ENCODE data around the gene UAP1L1. TPM values are rescaled to one million over a fixed set of nuclear protein-coding genes. Genes with fewer than 3 reads are reported as not detected.

Gene UAP1L1
- total and polyA plus RNA-seq, 2 of the 4 experiments (the other 2 are of a cell fraction), result 2.3 to 9.8 TPM

GRCh38 chr9:137080260-137081122 is 3.2 kb downstream of the UAP1L1 start:
- H3K4ac ChIP-seq (ENCODE audit: low read depth, low read length), result no peak overlapping the region
- in situ Hi-C loops (cut with MboI; ENCODE audit: low sequenced_read_pairs), result no loop called here
- peaks cover 10 to 47% of the 10 kb centered on the region in 2 experiments for H3K79me1 ChIP-seq (ENCODE audit: low read depth in 1 of 2, low read length in 2 of 2)
- ChIA-PET CTCF (no interaction called here), POLR2A (ENCODE audit: unreplicated experiment) (no interaction called here)
- no peak overlapping the region for H3K14ac ChIP-seq (replicated peaks; ENCODE audit: low read depth, low read length)
- BruUV-seq (replicated peaks), result no TSS peak
- H4K91ac ChIP-seq (ENCODE audit: insufficient read depth, low read depth, low read length), result no peak overlapping the region
- no peak overlapping the region for H2BK120ac ChIP-seq (ENCODE audit: low read depth, low read length)
- no peak overlapping the region for H3K9ac ChIP-seq (ENCODE audit: low read depth, low read length)
- H3K9me1 ChIP-seq (ENCODE audit: insufficient read depth, low read length), result peaks cover 6% of the 10 kb centered on the region
- H4K8ac ChIP-seq (ENCODE audit: low read depth in 2 of 2, low read length in 2 of 2), result no peak overlapping the region
- ATAC-seq (ENCODE audit: low read depth), result no peak
- TF ChIP-seq, protein P1, sequence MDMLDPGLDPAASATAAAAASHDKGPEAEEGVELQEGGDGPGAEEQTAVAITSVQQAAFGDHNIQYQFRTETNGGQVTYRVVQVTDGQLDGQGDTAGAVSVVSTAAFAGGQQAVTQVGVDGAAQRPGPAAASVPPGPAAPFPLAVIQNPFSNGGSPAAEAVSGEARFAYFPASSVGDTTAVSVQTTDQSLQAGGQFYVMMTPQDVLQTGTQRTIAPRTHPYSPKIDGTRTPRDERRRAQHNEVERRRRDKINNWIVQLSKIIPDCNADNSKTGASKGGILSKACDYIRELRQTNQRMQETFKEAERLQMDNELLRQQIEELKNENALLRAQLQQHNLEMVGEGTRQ (IDR thresholded peaks at IDR 0.05; ENCODE audit: low read depth, low read length), result no peak
- TF ChIP-seq, protein P2, sequence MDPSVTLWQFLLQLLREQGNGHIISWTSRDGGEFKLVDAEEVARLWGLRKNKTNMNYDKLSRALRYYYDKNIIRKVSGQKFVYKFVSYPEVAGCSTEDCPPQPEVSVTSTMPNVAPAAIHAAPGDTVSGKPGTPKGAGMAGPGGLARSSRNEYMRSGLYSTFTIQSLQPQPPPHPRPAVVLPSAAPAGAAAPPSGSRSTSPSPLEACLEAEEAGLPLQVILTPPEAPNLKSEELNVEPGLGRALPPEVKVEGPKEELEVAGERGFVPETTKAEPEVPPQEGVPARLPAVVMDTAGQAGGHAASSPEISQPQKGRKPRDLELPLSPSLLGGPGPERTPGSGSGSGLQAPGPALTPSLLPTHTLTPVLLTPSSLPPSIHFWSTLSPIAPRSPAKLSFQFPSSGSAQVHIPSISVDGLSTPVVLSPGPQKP (IDR thresholded peaks at IDR 0.05; ENCODE audit: borderline replicate concordance, low read depth, low read length), result no peak
- no peak for TF ChIP-seq MAZ (IDR thresholded peaks at IDR 0.05; ENCODE audit: borderline replicate concordance, low read depth, low read length)
- no peak for TF ChIP-seq MXI1 (IDR thresholded peaks at IDR 0.05; ENCODE audit: borderline replicate concordance, low read depth, low read length)
- no peak for TF ChIP-seq RFX5 (IDR thresholded peaks at IDR 0.05; ENCODE audit: low read depth, low read length)
- TF ChIP-seq CEBPB (IDR thresholded peaks at IDR 0.05; ENCODE audit: low read depth, low read length), result no peak
- TF ChIP-seq, protein P3, sequence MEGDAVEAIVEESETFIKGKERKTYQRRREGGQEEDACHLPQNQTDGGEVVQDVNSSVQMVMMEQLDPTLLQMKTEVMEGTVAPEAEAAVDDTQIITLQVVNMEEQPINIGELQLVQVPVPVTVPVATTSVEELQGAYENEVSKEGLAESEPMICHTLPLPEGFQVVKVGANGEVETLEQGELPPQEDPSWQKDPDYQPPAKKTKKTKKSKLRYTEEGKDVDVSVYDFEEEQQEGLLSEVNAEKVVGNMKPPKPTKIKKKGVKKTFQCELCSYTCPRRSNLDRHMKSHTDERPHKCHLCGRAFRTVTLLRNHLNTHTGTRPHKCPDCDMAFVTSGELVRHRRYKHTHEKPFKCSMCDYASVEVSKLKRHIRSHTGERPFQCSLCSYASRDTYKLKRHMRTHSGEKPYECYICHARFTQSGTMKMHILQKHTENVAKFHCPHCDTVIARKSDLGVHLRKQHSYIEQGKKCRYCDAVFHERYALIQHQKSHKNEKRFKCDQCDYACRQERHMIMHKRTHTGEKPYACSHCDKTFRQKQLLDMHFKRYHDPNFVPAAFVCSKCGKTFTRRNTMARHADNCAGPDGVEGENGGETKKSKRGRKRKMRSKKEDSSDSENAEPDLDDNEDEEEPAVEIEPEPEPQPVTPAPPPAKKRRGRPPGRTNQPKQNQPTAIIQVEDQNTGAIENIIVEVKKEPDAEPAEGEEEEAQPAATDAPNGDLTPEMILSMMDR (conservative IDR thresholded peaks at IDR 0.05; ENCODE audit: low read depth, low read length), result no peak
- TF ChIP-seq BHLHE40 (IDR thresholded peaks at IDR 0.05; ENCODE audit: low read depth, low read length), result no peak
- TF ChIP-seq MAFK (IDR thresholded peaks at IDR 0.05; ENCODE audit: low read depth, low read length), result no peak
- TF ChIP-seq CHD1 (IDR thresholded peaks at IDR 0.05; ENCODE audit: low read depth, low read length), result no peak
- no peak for TF ChIP-seq RAD21 (IDR thresholded peaks at IDR 0.05; ENCODE audit: low read length)
- DNase-seq, result no peak
- H3K27me3 ChIP-seq (ENCODE audit: control insufficient read depth, insufficient read depth, low read length), result no peaks in the 10 kb centered on the region
- no peak overlapping the region for H2BK20ac ChIP-seq (ENCODE audit: low read depth, low read length)
- H3K56ac ChIP-seq (ENCODE audit: extremely low read depth, insufficient read depth, low read length), result no peak overlapping the region
- WGBS, 2 experiments (ENCODE audit: extremely low coverage in 2 of 2, insufficient read length in 1 of 2), result 91% methylated on average over 9 of the region's 24 CpGs; no CpG with 5 or more reads in 1 of the 2 experiments
- no peak overlapping the region for H3K27ac ChIP-seq (ENCODE audit: insufficient read depth, low read length)
- no peak overlapping the region for H2BK5ac ChIP-seq (ENCODE audit: low read depth, low read length, poor library complexity, severe bottlenecking)
- H3K23ac ChIP-seq (ENCODE audit: low read depth, low read length), result no peak overlapping the region
- dilution Hi-C loops (cut with HindIII; ENCODE audit: low sequenced_read_pairs, unreplicated experiment), result no loop called here
- peaks cover 12% of the 10 kb centered on the region for H3K4me1 ChIP-seq (ENCODE audit: control insufficient read depth, insufficient read depth, low read length)
- intact Hi-C loops (cut with micrococcal nuclease), result no loop called here
- H3K9me3 ChIP-seq (ENCODE audit: control insufficient read depth, insufficient read depth, low read length), result no peaks in the 10 kb centered on the region
- H3K18ac ChIP-seq (ENCODE audit: low read depth, low read length), result no peak overlapping the region
- H2AK9ac ChIP-seq (replicated peaks; ENCODE audit: low read depth, low read length, poor library complexity), result peak overlapping the region; percentile 55
- H4K20me1 ChIP-seq (ENCODE audit: insufficient read depth, low read length), result peaks cover 10% of the 10 kb centered on the region
- no peak overlapping the region for H4K5ac ChIP-seq (ENCODE audit: low read depth, low read length)
- H3K4me3 ChIP-seq (ENCODE audit: insufficient read depth, low read depth, low read length), result no peak overlapping the region
- H3K4me2 ChIP-seq (ENCODE audit: low read depth, low read length), result no peak overlapping the region
- H2AK5ac ChIP-seq (ENCODE audit: low read depth, low read length), result no peak overlapping the region
- no peak overlapping the region for H2AFZ ChIP-seq (replicated peaks; ENCODE audit: low read length, poor library complexity)
- H2BK15ac ChIP-seq (ENCODE audit: low read depth, low read length), result no peak overlapping the region
- H3K36me3 ChIP-seq (ENCODE audit: control insufficient read depth, insufficient read depth, low read length), result peaks cover 24% of the 10 kb centered on the region; the same call in 1 of the 2 replicates
